ENCODE measurements around the gene PGR.
A peak's percentile ranks its signal among the peaks of the same experiment; 100 is the strongest.
"Not testable (repeated sequence)": the region's sequence is repeated elsewhere in the genome, so short reads cannot be mapped to it uniquely, and the experiment has no call there.

PGR gene

DNA sequence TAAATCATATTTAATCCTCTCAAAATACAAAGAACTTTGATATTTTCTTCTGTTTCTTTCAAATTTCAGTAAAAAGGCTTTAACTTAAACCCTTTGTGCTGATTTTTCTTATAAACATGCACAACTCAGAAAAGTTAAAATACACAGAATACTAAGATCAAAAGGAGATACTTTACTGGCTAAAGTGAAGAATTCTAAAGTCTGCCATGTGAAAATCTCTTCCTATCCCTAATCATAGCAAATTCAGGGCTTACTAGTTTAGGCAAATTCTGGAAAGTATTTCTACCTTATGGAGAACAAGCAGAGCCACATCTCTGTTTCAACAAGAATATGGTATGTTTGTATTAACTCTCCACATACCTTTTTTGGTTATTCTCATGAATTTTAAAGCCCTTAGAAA is 96.6 kb downstream of the PGR start:
- TF ChIP-seq, protein P1, sequence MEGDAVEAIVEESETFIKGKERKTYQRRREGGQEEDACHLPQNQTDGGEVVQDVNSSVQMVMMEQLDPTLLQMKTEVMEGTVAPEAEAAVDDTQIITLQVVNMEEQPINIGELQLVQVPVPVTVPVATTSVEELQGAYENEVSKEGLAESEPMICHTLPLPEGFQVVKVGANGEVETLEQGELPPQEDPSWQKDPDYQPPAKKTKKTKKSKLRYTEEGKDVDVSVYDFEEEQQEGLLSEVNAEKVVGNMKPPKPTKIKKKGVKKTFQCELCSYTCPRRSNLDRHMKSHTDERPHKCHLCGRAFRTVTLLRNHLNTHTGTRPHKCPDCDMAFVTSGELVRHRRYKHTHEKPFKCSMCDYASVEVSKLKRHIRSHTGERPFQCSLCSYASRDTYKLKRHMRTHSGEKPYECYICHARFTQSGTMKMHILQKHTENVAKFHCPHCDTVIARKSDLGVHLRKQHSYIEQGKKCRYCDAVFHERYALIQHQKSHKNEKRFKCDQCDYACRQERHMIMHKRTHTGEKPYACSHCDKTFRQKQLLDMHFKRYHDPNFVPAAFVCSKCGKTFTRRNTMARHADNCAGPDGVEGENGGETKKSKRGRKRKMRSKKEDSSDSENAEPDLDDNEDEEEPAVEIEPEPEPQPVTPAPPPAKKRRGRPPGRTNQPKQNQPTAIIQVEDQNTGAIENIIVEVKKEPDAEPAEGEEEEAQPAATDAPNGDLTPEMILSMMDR (conservative IDR thresholded peaks at IDR 0.05): no peak
- no peak for TF ChIP-seq ZFX (IDR thresholded peaks at IDR 0.05)

DNA sequence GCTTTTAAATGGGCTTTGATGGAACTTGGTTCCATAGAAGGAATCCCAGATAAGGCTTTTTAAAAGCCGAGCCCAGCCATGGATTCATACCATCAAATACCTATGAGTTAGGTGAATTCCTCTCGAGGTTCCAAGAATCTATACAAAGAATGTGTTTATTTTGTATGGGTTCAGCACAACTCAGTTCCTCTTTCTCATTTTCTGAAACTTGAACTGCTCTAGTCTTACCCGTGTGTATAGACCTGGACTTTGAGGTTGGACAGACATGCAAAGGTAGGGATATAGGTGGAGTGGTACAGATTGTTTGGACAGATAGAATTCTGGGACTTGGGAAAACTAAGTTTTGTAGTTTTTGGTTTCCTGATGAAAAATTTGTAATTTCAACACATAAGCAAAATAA is 97.9 kb downstream of the PGR start:
- no peak overlapping the region for H3K27ac ChIP-seq
- TF ChIP-seq, protein P1 (conservative IDR thresholded peaks at IDR 0.05): no peak
- TF ChIP-seq ZFX (IDR thresholded peaks at IDR 0.05): no peak

More for the DNA sequence above, 96.6 kb downstream of the PGR start:
- H3K27ac ChIP-seq: no peak overlapping the region

DNA sequence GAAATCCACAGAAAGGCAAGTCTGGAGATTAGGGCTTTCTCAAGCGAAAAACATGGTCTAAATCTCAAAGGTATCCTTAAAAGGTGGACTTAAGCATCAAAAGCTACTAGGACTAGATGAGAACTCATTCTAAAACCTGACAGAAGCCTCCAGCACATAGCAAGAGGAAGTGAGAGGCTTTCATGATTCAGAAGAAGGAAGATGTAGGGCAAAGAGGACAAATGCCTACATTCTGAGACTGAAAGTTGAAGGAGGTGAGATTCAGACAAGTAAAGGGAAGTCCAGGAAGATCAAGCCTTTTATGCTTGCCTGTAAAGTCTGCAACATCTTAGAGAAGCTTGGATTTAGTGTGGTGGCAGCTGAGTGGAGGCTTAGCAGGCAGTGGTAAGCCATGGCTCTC is 98.9 kb downstream of the PGR start:
- no peak overlapping the region for H3K27ac ChIP-seq
- no peak for TF ChIP-seq ZFX (IDR thresholded peaks at IDR 0.05)

DNA sequence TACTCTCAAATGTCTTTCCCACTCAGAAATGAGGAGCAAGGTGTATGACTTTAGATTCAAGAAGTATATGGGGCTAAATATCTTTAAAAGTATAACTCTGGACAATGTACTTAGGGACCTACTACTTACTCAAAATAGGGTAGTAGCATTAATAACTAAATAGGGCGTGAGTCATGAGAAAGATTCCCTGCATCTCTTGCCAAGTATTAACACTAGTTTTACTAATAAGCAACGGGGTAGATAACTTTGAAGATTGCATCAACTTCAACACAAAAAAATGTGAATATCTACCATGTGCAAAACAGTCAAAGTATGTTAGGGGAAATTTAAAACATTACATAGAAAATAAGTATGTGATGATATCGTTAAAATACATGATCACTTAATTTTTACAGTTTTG is 99.6 kb downstream of the PGR start:
- no peak overlapping the region for H3K27ac ChIP-seq
- no peak for TF ChIP-seq ZFX (IDR thresholded peaks at IDR 0.05)
- TF ChIP-seq, protein P1 (conservative IDR thresholded peaks at IDR 0.05): no peak

GRCh38 chr11:101028644-101029043 is 101.0 kb downstream of the PGR start:
- no peak overlapping the region for H3K27ac ChIP-seq
- TF ChIP-seq, protein P1 (conservative IDR thresholded peaks at IDR 0.05): no peak
- TF ChIP-seq ZFX (IDR thresholded peaks at IDR 0.05): no peak

DNA sequence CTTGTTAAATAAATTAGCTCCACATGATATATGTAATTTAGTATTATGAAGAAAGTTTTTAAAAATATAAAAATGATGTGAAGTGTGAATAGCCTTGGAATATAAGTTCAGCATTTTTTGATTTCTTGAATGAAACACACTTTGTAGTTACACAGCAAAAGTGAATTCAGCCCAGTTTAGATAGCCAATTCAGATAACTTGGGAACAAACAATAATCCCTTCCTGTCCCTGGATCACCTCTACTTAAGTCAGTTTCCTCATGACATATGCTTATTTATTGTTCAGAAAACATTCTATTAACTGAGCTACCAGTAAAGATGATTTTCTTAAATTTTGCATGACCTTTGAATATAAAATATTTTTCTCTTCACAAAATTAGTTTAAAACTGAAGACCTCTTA is 107.4 kb downstream of the PGR start:
- peak overlapping the region; percentile 41; the same call in 1 of the 2 replicates for H3K27ac ChIP-seq
- TF ChIP-seq, protein P1 (conservative IDR thresholded peaks at IDR 0.05): no peak
- TF ChIP-seq ZFX (IDR thresholded peaks at IDR 0.05): no peak

GRCh38 chr11:101019870-101020269 is 109.7 kb downstream of the PGR start:
- no peak overlapping the region for H3K27ac ChIP-seq
- TF ChIP-seq, protein P1 (conservative IDR thresholded peaks at IDR 0.05): no peak
- no peak for TF ChIP-seq ZFX (IDR thresholded peaks at IDR 0.05)

- TF ChIP-seq, protein P1 (conservative IDR thresholded peaks at IDR 0.05): no peak
- no peak for TF ChIP-seq ZFX (IDR thresholded peaks at IDR 0.05)
- H3K27ac ChIP-seq: no peak overlapping the region
Observed at GRCh38 chr11:101014600-101015285, 114.9 kb downstream of the PGR start.

DNA sequence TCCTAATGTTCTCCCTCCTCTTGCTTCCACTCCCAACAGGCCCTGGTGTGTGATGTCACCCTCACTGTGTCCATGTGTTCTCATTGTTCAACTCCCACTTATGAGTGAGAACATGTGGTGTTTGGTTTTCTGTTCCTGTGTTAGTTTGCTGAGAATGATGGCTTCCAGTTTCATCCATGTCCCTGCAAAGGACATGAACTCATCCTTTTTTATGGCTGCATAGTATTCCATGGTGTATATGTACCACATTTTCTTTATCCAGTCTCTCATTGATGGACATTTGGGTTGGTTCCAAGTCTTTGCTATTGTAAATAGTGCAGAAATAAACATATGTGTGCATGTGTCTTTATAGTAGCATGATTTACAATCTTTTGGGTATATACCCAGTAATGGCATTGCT is 115.9 kb downstream of the PGR start:
- not testable (repeated sequence) for H3K27ac ChIP-seq

Data from C4-2B (cell line).